Measurements from ENCODE around the gene ARPC4. TPM values are rescaled to one million over a fixed set of nuclear protein-coding genes. Genes with fewer than 3 reads are reported as not detected.

ARPC4 gene
- total and polyA plus RNA-seq, 7 donors = 75.6 to 240 (median 150) TPM

DNA sequence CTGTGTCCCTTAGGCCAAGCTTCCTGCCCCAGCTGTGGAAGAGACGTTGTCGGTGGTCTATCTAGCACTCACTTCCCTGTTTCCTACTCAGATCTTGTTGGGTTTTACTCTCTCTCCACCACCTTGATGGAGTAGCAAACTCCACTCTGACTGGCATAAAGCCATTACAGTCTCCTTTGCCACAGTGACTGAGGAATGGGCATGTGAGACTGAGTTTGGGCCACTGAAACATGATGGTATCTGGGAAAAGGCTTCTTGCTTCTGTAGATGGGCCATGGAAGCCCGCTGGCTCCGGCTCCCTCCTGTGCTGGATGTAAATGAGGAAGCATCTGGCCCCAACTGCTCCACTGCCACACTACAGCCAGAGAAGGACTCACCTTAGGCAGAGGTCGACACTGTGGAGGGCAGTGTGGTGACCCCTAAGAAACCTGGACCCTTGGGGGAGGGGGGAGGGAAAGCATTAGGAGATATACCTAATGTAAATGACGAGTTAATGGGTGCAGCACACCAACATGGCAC is 13.7 kb upstream of the ARPC4 start:
- DNase-seq = no peak
- Histone ChIP-seq H3K4me3 (no peak overlapping the region), H3K4me1 (peaks cover 0 to 9% (median 7%) of the 10 kb centered on the region in 4 donors), H3K27ac (no peak overlapping the region), H3K36me3 (peaks cover 16 to 51% (median 27%) of the 10 kb centered on the region in 4 donors), H3K27me3 (no peaks in the 10 kb centered on the region), H3K9me3 (no peaks in the 10 kb centered on the region)
- WGBS, 2 donors = 58 to 81% methylated on average over 6 of the region's 6 CpGs
- TF ChIP-seq EP300 (IDR thresholded peaks at IDR 0.05) = no peak
- no peak for TF ChIP-seq POLR2A (IDR thresholded peaks at IDR 0.05)
- TF ChIP-seq, protein P1, sequence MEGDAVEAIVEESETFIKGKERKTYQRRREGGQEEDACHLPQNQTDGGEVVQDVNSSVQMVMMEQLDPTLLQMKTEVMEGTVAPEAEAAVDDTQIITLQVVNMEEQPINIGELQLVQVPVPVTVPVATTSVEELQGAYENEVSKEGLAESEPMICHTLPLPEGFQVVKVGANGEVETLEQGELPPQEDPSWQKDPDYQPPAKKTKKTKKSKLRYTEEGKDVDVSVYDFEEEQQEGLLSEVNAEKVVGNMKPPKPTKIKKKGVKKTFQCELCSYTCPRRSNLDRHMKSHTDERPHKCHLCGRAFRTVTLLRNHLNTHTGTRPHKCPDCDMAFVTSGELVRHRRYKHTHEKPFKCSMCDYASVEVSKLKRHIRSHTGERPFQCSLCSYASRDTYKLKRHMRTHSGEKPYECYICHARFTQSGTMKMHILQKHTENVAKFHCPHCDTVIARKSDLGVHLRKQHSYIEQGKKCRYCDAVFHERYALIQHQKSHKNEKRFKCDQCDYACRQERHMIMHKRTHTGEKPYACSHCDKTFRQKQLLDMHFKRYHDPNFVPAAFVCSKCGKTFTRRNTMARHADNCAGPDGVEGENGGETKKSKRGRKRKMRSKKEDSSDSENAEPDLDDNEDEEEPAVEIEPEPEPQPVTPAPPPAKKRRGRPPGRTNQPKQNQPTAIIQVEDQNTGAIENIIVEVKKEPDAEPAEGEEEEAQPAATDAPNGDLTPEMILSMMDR (IDR thresholded peaks at IDR 0.05) = no peak
- no peak for TF ChIP-seq POLR2AphosphoS5 (IDR thresholded peaks at IDR 0.05)
- intact Hi-C loops (cut with DNase I) = no loop called here

DNA sequence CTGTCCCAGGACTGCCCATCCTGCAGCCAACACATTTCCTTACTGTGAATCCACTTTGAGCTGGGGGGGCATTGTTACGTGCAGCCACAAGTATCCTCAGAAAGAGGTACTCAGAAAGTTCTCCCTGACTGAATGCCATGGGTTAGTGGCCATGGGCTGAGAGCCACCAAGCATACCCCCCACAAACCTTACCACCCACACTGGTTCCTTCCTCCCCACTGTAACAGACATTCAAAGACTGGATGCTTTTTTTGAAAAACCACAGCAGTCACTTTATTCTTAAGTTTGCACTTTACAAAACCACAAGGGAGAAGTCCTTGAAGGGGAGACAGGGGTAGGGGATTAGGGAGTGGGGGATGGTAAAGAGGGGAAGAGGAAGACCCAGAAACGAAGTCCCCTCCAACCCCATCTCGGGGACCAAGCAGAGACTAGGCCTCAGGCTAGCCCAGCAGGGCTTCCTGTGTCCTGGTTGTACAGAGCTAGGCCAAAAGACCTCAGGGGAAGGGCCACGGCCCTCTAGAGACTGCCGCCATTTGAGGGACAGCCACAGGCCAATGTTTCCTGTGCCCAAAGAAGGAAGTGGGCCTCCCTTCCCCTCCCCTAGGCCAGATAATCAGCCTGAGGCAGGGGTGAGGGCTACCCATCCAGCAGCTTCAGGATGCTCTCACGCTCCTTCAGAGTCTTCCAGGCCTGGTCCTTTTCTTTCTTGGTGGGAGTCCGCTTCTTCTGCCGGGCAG is 13.0 kb upstream of the ARPC4 start:
- intact Hi-C loops (cut with DNase I) = no loop called here
- 54 to 84% methylated on average over 8 of the region's 8 CpGs for WGBS, 2 donors
- DNase-seq = no peak
- H3K27ac ChIP-seq = peak overlapping the region in 3 of 4 donors; percentile 1 to 45 (median 9)
- no peak overlapping the region for H3K4me3 ChIP-seq
- peaks cover 21 to 58% (median 30%) of the 10 kb centered on the region in 4 donors for H3K36me3 ChIP-seq
- no peak for TF ChIP-seq EP300 (IDR thresholded peaks at IDR 0.05)
- no peak for TF ChIP-seq POLR2AphosphoS5 (IDR thresholded peaks at IDR 0.05)
- TF ChIP-seq, protein P1 (IDR thresholded peaks at IDR 0.05) = no peak
- TF ChIP-seq POLR2A (IDR thresholded peaks at IDR 0.05) = no peak
- no peaks in the 10 kb centered on the region for H3K27me3 ChIP-seq
- no peaks in the 10 kb centered on the region for H3K9me3 ChIP-seq
- H3K4me1 ChIP-seq = peaks cover 0 to 9% (median 7%) of the 10 kb centered on the region in 4 donors

- intact Hi-C loops (cut with DNase I) = no loop called here
- no peak overlapping the region for H3K4me3 ChIP-seq
- peaks cover 0 to 9% (median 7%) of the 10 kb centered on the region in 4 donors for H3K4me1 ChIP-seq
- 65 to 83% methylated on average over 10 of the region's 10 CpGs for WGBS, 2 donors
- DNase-seq = no peak
- H3K9me3 ChIP-seq = no peaks in the 10 kb centered on the region
- peaks cover 24 to 64% (median 32%) of the 10 kb centered on the region in 4 donors for H3K36me3 ChIP-seq
- H3K27me3 ChIP-seq = no peaks in the 10 kb centered on the region
- TF ChIP-seq, protein P1 (IDR thresholded peaks at IDR 0.05) = no peak
- TF ChIP-seq EP300 (IDR thresholded peaks at IDR 0.05) (no peak), POLR2A (IDR thresholded peaks at IDR 0.05) (no peak)
- H3K27ac ChIP-seq = peak overlapping the region in 3 of 4 donors; percentile 1 to 45 (median 9)
These were observed 12.4 kb upstream of the ARPC4 start for GRCh38 chr3:9780458-9780812.

- no peak for DNase-seq
- WGBS, 2 donors = 86 to 87% methylated on average over 4 of the region's 4 CpGs
- TF ChIP-seq POLR2A (IDR thresholded peaks at IDR 0.05) = no peak
- TF ChIP-seq EP300 (IDR thresholded peaks at IDR 0.05) = no peak
- TF ChIP-seq, protein P1 (IDR thresholded peaks at IDR 0.05) = no peak
- no peak for TF ChIP-seq POLR2AphosphoS5 (IDR thresholded peaks at IDR 0.05)
- Histone ChIP-seq H3K4me3 (no peak overlapping the region), H3K27me3 (no peaks in the 10 kb centered on the region), H3K4me1 (peaks cover 0 to 9% (median 7%) of the 10 kb centered on the region in 4 donors), H3K9me3 (no peaks in the 10 kb centered on the region), H3K27ac (no peak overlapping the region), H3K36me3 (peaks cover 24 to 69% (median 33%) of the 10 kb centered on the region in 4 donors)
- intact Hi-C loops (cut with DNase I) = no loop called here
These were observed 12.0 kb upstream of the ARPC4 start for GRCh38 chr3:9780910-9781309.
